Activated CD8-positive, alpha-beta memory T cell treated with anti-CD3 and anti-CD28 coated beads for 1 hour (primary cell): ENCODE data around the gene RBMS1.

Source experiments
- DNase-seq, 2 donors: peaks; one replicate each; pipeline ENCODE4 v3.0.0-alpha.2; 2020; ENCODE audit warnings: low read depth in 1 of 2; ENCODE audit errors: extremely low read depth in 1 of 2

RBMS1 gene

DNA sequence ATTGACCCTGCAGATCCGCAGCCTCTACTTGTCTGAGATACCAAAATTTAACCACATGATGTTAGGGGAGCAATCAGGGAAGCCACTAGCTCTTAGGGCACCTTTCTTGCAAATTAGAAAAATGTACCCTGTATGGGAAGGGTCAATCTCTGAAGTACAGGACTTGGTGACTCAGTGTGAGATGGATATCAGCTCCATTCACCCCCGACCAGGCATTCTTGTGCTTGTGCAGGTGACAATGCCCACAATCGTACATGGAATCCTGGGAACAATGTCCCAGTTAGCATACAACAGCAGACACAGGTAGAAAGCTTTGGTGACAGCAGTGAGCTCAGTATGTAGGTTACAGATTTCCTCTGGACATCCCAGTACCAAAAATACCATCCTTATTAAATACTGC, 155.9 kb downstream of the RBMS1 start:
- no peak for DNase-seq

DNA sequence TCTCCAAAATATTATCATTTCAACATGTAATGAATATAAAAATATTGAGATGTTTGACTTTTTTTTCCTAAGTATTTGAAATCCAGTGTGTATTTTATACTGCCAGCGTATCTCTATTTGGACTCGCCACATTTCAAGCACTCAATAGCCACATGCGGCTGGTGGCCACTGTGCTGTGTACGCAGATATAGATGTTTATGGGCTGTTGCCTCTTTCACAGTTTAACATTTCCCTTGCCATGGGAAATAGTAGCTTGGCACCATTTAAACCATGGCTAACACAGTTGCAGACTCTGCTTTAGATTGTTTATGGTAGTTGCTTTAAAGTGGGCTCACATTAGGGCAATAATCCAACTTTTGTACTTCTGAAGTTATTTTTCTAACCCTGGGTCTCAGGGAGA, 157.0 kb downstream of the RBMS1 start:
- DNase-seq: no peak

DNA sequence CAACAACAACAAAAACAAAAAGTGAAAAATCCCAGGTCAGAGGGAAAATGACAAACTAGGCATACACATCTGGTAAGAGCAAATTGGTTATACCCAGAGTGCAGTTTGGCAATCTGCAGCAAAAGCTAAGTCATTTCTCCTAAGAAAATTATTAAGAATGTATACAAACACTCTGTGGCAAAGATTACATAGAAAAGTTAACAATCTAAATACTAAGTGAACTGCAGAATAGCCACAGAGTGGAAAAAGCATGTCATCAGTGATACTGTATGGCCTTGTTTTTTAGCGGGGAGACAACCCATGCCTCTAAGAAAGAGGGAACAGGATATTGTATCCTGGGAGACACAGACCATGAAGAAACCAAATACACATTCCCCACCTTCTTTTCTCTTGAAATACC, 157.5 kb downstream of the RBMS1 start:
- no peak for DNase-seq

DNA sequence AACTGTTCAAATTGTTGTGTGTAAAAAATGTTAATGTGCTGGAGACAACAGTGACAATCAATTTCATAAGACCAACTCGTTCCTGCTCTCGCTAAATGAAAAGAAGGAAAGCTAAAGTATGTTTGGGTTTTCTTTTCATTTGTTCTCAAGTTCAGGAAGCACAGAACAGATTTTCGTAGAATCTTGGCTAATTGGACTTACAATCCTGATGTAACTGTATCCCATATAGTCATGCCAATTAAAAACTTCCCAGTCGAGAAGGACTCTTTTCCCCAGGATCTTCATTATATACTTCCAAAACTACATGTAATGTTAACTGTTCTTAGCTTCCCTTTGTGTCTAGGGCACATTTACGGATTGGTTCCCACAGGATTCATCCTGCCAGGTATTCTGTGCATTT, 158.2 kb downstream of the RBMS1 start:
- no peak for DNase-seq

DNA sequence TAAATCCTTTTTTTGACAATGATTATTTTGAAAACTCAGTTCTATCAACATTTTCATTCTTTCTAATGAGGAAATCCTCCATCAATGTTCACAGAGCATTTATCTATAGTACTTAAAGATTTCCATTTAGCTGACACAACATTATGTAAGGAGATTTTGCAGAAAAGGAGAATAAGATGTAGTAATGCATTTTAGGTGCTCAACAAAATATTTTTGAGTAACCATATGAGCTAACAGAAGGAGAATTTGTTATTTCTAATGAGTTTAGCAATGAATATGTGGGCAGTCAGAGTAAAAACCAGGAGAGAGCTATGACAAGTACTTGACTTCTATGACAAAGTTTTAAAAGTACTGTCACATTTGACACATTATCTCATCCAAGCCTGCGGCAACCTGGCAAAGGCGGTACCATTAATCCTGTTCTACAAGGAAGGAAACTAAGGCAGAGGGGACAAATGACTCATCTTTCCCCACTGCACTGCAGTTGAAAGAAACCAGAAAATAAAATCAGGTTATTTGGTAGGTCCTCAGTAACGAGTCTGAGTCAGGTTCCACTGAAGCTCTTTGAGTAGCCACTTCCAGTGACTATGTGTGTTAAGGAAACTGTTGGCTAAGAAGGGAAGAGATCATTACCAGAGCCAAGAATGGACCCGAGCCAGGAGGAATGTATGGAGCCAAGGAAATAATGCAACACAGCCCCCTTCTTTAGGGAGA, 159.4 kb downstream of the RBMS1 start:
- no peak for DNase-seq

DNA sequence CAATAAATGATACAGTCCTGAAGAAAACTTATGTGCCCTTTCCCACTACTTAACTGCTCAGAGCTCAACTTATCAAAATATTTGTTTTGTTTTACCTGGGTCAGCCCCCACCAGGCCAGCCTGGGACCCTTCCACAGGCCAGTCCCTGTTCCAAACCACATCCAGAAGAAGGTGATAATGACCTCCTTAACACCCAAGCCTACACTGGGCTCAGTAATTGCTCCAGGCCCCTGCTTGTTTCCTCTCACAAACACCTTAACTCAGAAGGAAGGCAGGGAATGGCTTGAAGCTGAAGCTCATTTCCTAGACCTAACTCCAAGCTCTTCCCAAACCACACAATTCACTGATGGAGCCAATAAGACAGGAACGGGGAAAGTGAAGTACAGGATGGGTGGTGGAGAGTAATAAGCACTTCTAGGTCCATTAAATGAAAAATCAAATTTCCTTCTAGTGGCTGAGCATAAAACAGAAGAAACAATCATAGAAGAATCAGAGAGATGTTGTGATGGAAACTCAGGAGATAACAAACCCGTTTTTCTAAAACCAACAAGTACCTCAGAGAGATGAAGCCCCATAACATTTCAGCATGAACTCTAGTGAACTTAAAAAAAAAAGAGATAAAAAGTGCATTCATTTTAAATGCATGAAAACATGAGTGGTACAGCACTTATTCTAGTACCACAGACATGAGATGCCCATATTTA, 160.1 kb downstream of the RBMS1 start:
- no peak for DNase-seq

DNA sequence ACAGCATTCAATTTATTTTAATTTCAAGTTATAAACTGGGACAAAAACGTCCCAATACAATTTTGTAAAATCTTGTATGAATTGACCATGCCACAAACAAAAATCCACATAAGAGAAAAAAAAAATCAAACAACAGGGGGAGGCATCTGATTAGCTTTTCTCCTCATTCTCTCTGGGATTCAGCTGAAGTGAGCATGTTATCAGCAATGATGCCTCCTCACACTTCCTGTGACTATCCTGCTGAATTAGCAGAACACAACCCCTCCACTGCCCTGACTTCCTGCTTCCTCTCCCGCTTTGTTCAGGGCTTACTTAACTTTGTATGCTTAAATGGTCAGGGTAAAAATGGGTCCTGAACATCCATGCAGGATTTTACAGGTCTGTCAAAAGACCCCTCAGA, 161.3 kb downstream of the RBMS1 start:
- DNase-seq: no peak

DNA sequence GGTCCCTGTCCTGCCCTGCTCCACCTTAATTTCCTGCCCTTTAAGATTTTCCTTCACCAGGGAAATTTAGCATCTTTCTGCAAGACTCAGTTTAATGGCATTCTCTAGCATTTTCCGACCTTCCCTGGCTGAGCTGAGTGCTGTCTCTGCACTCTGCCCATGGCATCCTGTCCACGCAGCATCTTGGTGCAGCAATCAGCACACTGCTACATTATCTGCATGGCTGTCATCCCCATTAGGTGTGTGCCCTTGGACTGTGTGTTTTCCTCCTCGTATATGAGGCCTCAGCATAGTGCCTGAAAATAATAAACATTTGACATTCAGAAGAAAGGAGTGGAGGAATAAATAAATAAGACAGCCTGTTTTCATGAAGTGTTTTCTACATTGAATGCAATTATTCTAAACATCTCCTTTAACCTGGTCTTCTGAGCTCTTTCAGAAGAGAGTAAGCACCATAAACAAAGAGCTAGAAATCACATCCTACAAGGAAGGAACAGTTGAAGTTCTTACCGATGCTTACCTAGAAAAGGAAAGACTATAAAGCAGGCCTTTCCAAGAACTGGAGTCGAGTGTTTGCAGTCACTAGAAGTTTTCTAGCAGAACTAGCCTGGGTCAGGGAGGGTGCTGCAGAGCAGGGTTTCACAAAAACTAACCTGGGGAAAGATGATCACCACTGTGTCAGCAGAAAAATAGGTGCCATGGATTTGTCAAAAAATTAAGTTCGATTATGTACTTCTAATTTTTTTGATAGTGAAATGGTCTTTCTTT, 162.2 kb downstream of the RBMS1 start:
- no peak for DNase-seq

DNA sequence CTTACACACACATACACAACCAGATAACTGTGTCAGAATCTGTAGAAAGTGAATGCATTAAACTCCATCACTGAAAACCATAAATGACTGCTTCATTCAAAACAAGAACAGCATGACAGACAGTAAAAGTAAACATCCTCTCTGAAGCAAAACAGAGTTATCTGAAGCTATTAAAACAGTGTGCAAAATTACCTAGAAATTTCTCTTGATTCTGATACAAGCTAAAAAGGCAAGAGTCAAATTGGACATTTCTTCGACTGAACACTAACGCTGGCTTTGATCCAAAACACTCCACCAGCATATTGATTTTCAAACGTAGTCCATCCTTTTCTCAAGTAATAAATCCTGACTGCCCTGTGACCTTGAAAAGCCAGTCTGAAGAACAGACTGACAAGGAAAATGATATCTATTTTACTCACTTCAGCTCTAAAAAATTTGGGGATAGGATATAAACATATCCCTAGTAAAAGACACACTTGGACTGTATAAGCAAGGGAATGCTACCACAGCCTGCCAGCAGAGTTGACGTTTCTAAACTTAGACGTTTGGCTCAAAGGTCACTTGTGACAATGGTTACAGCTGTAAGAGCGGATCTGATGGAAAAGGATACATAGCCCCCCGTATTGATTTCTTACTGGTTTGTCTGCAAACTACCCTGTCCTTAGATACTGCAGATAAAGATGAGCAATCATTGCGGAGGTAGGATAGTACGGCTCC, 164.6 kb downstream of the RBMS1 start:
- no peak for DNase-seq

DNA sequence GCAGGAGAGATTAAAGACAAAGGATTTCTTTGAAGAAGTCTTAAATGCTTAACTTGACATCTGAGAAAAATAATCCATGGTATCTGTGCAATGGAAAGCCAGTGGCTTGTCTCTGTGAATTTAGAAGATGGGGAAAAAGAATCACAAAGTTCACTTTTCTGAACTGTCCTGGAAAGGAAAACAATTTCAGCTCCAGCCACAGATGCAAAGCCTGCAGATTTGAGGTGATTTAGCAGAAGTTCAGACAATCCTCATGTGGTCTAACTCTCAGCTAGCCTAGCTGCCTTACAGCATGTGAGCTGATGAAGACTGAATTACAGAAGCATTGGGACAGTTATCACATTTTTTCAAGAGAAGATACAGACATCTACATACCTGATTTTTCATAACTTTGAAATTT, 166.8 kb downstream of the RBMS1 start:
- no peak for DNase-seq

DNA sequence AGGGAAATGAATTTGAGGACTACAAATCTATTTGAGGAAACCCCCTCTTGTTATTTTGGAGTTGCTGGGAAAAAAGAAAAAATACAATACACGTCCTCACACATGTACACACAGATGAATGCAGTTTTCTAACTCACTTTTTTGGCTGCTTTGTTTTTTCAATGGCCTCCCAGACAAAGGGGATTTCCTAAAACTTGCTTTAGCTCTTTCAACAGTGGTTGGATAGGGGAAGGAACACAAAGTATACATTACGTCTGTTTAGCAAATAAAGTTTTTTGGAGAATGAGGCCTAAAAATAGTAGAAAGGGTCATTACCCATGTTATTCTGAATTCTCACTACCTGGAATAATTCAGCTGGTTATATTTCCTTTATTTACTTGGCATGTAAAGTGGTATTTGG, 168.2 kb downstream of the RBMS1 start:
- no peak for DNase-seq

DNA sequence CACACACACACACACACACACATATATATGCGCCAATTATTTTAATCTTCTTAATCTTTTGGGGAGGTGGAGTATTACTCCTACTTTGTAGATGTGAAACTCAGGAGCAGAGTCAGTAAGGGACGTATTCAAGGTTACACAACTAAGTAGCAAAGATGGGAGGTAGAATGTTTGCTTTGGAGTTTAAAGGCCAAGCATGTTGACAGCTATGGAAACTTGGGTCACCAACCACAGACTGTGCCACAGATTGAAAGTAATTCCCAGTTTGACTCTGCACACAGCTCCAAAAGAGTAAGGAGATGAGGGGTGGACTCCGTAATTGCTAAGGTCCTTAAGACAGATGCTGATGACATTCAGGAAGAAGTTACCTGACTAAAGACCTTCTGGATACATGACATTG, 168.7 kb downstream of the RBMS1 start:
- no peak for DNase-seq

DNA sequence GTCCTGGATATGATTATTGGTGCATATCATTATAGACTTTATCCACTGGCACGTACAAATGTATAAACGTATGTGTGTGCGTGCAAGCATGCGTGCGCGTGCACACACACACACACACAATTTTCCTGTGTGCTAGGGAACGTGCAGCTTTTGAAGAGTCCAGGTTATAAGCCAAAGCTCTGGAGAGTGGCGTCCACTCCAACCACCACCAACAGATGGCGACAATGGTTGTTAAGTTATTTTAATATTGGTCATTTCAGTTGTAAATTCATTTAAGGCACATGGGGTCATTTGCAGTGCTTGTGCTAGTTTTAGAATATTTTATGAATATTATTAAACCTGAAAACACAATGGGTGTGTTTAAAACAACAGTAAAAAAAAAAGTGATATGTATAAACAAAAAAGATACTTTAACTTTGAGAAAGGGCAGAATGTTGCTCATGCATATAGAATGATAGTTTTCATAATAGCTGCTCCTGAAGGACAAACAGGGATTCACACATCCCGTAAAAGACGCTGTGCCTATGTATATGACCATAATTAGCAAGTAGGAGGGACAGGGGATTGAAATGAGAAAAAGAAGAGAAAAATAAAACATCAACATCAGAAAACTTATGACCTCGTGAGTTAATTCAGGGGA, 169.3 kb downstream of the RBMS1 start:
- DNase-seq: peak in 1 of 2 donors; percentile 22

DNA sequence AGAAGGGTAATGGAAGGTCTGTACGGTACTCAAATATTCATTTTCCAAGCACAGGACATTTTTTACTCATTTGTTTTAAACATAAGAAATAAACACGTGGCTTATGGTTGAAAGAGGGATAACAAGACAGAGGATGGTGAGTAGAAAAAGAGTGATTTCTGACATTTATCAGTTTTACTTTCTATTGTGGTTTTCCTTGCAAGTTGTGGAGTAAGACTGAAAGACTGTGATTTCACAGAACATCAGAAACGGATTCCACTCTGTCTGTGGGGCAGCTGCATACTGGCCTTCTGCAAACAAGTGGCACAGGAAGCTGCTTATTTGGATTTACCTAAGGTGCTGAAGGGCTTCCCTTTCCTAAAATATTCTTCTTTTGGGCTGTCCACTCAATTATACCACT, 171.3 kb downstream of the RBMS1 start:
- DNase-seq: no peak

DNA sequence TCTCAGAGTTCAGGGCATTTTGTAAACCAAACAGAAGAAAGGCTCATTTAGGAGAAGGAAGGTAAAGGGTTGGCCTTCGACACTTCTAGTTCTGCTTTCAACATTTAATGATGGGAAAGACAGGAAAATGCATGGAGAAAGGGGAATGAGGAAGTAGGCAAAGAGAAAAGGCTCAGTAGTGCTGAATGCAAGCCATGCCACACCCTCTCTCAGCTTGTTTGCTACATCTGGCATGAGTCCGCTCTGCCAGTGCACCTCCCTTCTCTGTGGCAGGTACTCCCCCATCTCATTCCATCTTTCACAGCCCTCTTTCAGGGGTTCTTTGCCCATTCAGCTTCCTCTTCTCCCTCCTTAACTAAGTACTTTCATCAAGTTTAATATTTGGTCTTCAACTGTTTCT, 172.6 kb downstream of the RBMS1 start:
- DNase-seq: no peak

DNA sequence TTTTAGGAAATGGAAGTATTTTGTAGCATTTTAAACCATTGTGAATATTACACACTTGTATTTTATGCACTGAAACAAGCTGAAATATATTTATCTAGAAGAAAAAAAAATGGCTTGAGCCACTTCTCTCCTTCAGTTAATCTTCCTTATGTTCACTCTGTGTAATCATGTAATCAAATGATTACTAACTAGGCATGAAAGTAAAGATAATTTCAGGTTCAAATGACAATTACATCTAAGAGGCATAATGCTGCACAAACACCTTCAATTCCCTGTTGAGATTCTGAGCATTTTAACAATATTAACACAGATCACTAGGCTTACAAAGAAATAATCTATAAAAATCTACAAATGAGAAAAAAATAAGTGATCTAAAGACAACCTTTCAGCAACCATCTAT, 173.9 kb downstream of the RBMS1 start:
- no peak for DNase-seq

DNA sequence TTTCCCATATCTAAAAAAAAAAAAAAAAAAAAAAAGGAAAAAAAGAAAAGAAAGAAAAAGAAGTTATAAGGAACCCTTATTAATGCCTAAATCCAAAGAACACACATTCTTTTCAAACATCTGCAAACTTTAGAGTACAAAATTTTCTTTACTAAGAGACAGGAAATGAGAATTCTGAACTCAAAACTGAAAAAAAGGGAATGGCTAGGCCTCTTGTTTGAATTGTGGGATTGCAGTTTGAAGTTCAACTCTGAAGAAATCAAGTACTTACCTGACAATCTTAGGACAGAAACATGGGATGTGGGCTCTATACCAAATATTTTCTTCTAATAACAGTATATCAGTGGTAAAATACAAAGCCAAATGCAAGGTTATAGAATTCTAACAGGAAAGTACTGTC, 175.4 kb downstream of the RBMS1 start:
- no peak for DNase-seq

DNA sequence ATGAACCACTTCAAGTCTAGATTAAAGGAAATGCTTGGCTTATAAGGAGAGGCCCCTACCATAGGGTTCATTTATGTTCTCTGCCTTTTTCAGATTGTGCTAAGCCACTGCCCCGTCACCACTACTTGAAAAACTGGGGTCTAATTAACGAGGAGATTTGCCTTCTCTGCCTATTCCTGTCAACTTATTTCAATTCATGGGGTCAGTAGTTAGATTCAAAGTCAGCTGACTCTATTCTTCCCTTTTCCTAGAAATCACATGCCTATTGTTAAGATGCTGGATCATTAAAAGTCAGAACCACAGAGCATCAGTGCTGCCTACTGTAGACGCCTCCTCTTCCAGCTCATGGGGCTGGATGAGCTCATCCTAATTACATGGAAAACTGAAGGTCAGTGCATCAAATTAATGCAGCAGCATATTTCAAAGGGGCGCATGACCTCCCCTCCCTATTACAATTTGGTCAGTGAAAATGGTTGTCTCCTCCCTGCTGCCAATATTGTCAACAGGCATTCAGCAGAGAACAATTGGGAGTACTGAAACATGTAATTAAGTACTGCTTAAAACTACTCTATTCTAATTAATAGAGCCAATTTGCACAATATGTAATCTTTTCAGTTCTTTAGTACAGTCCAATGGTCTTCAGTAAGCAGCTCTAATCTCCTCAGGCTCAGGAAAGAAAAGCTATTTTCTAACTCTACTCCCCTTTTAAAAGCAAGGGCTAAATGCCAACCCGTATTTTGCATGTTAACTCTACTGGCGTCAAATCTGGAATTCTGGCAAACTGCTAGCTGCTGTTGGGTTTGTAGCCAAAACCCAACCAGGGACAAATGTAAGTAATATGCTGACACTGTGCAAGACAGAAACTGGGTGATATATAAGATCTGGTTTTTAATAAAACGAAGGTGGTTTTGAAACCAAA, 176.2 kb downstream of the RBMS1 start:
- no peak for DNase-seq

DNA sequence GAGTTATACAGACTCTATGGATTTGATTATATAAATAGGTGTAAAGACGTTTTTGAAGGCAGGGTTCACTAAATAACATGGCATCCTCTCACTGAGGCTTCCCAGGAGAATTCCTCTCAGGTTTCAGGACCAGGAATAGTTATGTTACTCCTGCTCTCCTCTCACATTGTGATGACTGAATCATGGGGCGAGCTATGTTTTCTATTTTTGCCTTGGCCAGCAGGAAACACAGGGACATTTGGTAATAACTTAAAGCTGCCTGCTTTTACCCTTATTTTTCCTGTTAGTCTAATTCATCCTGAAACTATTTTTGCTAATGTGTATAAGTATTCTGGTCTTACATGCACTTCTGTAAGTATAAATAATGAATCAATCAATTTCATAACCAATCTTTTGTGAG, 178.3 kb downstream of the RBMS1 start:
- no peak for DNase-seq
